A549 (cell line): Measurements from ENCODE around the gene KIFAP3. TPM values are rescaled to one million over a fixed set of nuclear protein-coding genes. Genes with fewer than 3 reads are reported as not detected.

Experiments used
- ATAC-seq, 2 experiments: fragments of 200-7000 bp in 1 of 2; fragments of >200 bp in 1 of 2; cut with Nextera tagmentation in 1 of 2; cut with Tn5 transposase in 1 of 2; 3 replicates each; pipeline versions ENCODE4 v1.8.0 to v1.9.1; 2018 to 2020; ENCODE audit warnings: mild to moderate bottlenecking in 1 of 2, moderate library complexity in 1 of 2
- CTCF ChIA-PET: fragments of 300-600 bp; sonication (Branson Sonifier 250); formaldehyde crosslinking; extraction: SDS; loops from one replicate; lab custom pipeline; 2021; ENCODE audit warnings: antibody characterized with exemption, inconsistent platforms; lab: Yijun Ruan, JAX
- POLR2A ChIA-PET: fragments of 350-600 bp; formaldehyde crosslinking; extraction: SDS; loops from one replicate; lab custom pipeline; 2021; ENCODE audit warnings: antibody characterized with exemption, inconsistent platforms; lab: Yijun Ruan, JAX
- DNase-seq, 2 experiments: peaks; one replicate each; pipeline versions ENCODE4 v3.0.0 to v3.0.0-alpha.2; 2011 to 2016; ENCODE audit warnings: low read depth in 1 of 2, low spot score in 1 of 2
- FAIRE-seq: peaks from 2 replicates; lab custom pipeline; 2011; peaks lifted over from hg19 to GRCh38; lab: Jason Lieb, UNC
- H3K27ac ChIP-seq, 2 experiments: fragments of >200 bp; sonication (Bioruptor Twin); formaldehyde crosslinking; 3 replicates each; pipeline ENCODE4 v1.5.1; 2016 to 2017
- H3K4me1 ChIP-seq: fragments of >200 bp; sonication (Bioruptor Twin); formaldehyde crosslinking; 3 replicates; pipeline ENCODE4 v1.6.1; 2016
- H3K4me2 ChIP-seq: fragments of >200 bp; sonication (Bioruptor Twin); formaldehyde crosslinking; 3 replicates; pipeline ENCODE4 v1.6.1; 2016
- H3K4me3 ChIP-seq: fragments of >200 bp; sonication (Bioruptor Twin); formaldehyde crosslinking; 3 replicates; pipeline ENCODE4 v1.5.1; 2016
- H3K9me3 ChIP-seq: fragments of >200 bp; sonication (Bioruptor Twin); formaldehyde crosslinking; 3 replicates; pipeline ENCODE4 v1.6.1; 2016
- BCL3 ChIP-seq: fragments of >200 bp; sonication (Bioruptor Twin); formaldehyde crosslinking; IDR thresholded peaks from 3 replicates; pipeline ENCODE4 v1.6.1; 2016
- CTCF ChIP-seq: fragments of >200 bp; sonication (Bioruptor Twin); formaldehyde crosslinking; IDR thresholded peaks from 3 replicates; pipeline ENCODE4 v1.5.1; 2016
- E2F6 ChIP-seq: IDR thresholded peaks from 2 replicates; pipeline ENCODE4 v1.6.1; 2012; ENCODE audit warnings: low read depth, borderline replicate concordance
- EHF ChIP-seq: fragments of 250-450 bp; sonication (Bioruptor Pico); IDR thresholded peaks from 2 replicates; pipeline ENCODE4 v1.5.0; 2020; ENCODE audit warnings: mild to moderate bottlenecking
- EP300 ChIP-seq, 2 experiments: fragments of >200 bp; sonication (Bioruptor Twin); formaldehyde crosslinking; IDR thresholded peaks; 2 replicates in 1 of 2; 3 replicates in 1 of 2; pipeline ENCODE4 v1.6.1; 2016 to 2017
- FOSL2 ChIP-seq, 2 experiments: fragments of 450-650 bp in 1 of 2; fragments of >200 bp in 1 of 2; sonication (Bioruptor Twin) in 1 of 2; formaldehyde crosslinking; IDR thresholded peaks; 2 replicates each; pipeline versions ENCODE4 v1.5.0 to v1.6.1; 2016 to 2020; ENCODE audit warnings: mild to moderate bottlenecking in 1 of 2, moderate library complexity in 1 of 2
- FOXS1 ChIP-seq: fragments of 250-450 bp; sonication (Bioruptor Pico); IDR thresholded peaks from 2 replicates; pipeline ENCODE4 v1.5.0; 2020; ENCODE audit warnings: mild to moderate bottlenecking, moderate library complexity
- GATA3 ChIP-seq: IDR thresholded peaks from 2 replicates; pipeline ENCODE4 v1.6.1; 2012; ENCODE audit warnings: borderline replicate concordance
- HOXB13 ChIP-seq: fragments of 250-450 bp; sonication (Bioruptor Pico); IDR thresholded peaks from 2 replicates; pipeline ENCODE4 v1.5.0; 2020; ENCODE audit warnings: low read depth, mild to moderate bottlenecking, moderate library complexity
- HOXB5 ChIP-seq: fragments of 250-450 bp; sonication (Bioruptor Pico); IDR thresholded peaks from 2 replicates; pipeline ENCODE4 v1.5.0; 2020; ENCODE audit warnings: mild to moderate bottlenecking, moderate library complexity
- JUN ChIP-seq, 2 experiments: fragments of >200 bp; sonication (Bioruptor Twin); formaldehyde crosslinking; IDR thresholded peaks; 2 replicates in 1 of 2; 3 replicates in 1 of 2; pipeline ENCODE4 v1.6.1; 2016 to 2017
- JUNB ChIP-seq: fragments of >200 bp; sonication (Bioruptor Twin); formaldehyde crosslinking; IDR thresholded peaks from 2 replicates; pipeline ENCODE4 v1.6.1; 2016
- MAX ChIP-seq: IDR thresholded peaks from 2 replicates; pipeline ENCODE4 v1.6.1; 2012
- MYC ChIP-seq: IDR thresholded peaks from 2 replicates; pipeline ENCODE4 v1.6.1; 2012; ENCODE audit warnings: mild to moderate bottlenecking, inconsistent platforms, low read length, improper control_type of control experiment, borderline replicate concordance
- PBX3 ChIP-seq: IDR thresholded peaks from 2 replicates; pipeline ENCODE4 v1.6.1; 2012
- PHF8 ChIP-seq: fragments of 200-600 bp; sonication (generic); IDR thresholded peaks from 2 replicates; pipeline ENCODE4 v1.6.1; 2016; ENCODE audit warnings: low read depth, mild to moderate bottlenecking, antibody characterized with exemption, moderate library complexity, borderline replicate concordance
- POLR2A ChIP-seq: IDR thresholded peaks from 2 replicates; pipeline ENCODE4 v1.6.1; 2012; ENCODE audit warnings: mild to moderate bottlenecking, low read length
- RFX5 ChIP-seq: fragments of 450-650 bp; IDR thresholded peaks from 2 replicates; pipeline ENCODE4 v1.7.1; 2014; ENCODE audit warnings: antibody characterized with exemption, mild to moderate bottlenecking, moderate library complexity
- TP53 ChIP-seq: fragments of 250-450 bp; sonication (Bioruptor Pico); IDR thresholded peaks from 2 replicates; pipeline ENCODE4 v1.5.0; 2021; ENCODE audit warnings: mild to moderate bottlenecking, moderate library complexity
- WGBS: methylation state at CpG from one replicate; pipeline ENCODE4 v1.1.6; 2017; ENCODE audit errors: missing lambda C conversion rate; 5-methylcytosine and 5-hydroxymethylcytosine counted together
- polyA plus RNA-seq, 4 experiments: library from polyadenylated mRNA; depleted of rRNA in 3 of 4; stranded (reverse); fragments of >200 nt; fragmentation: RNase III in 1 of 4; extraction: RNeasy Plus Mini Kit Qiagen cat#74134 plus additional on column Dnase treatment in 1 of 4; gene quantifications; 2 replicates in 3 of 4; 3 replicates in 1 of 4; pipeline ENCODE4 v1.2.3, GENCODE V29; 2011 to 2017

The KIFAP3 gene
- polyA plus RNA-seq, 2 of the 4 experiments (the other 2 are of a cell fraction): 11.7 to 19.0 TPM

- peak within 1 kb of the TSS; percentile 94 to 96 for H3K27ac ChIP-seq
- TF ChIP-seq PHF8 (peak; percentile 62), FOSL2 (IDR thresholded peaks at IDR 0.05) (no peak), FOSL2 (CRISPR knock-in tag; IDR thresholded peaks at IDR 0.05) (peak; percentile 63), E2F6 (peak; percentile 60), HOXB5 (0 out of 2 replicates have a peak, but pooled peaks have one; percentile 82), MYC (no peak), FOXS1 (CRISPR knock-in tag) (no peak), TP53 (CRISPR knock-in tag) (no peak), CTCF (no peak), PBX3 (0 out of 2 replicates have a peak, but pooled peaks have one; percentile 55), JUNB (no peak), RFX5 (peak; percentile 68; the same call in 1 of the 2 replicates), EP300 (IDR thresholded peaks at IDR 0.05) (no peak), MAX (peak; percentile 74), EHF (peak; percentile 31; the same call in 1 of the 2 replicates), BCL3 (peak; percentile 10; the same call in 1 of the 3 replicates), JUN (IDR thresholded peaks at IDR 0.05) (peak; percentile 80 to 87), GATA3 (peak; percentile 59), HOXB13 (peak; percentile 89), POLR2A (peak; percentile 79)
- TF ChIP-seq, all 56 proteins: peak for 13
- H3K4me2 ChIP-seq: peak within 1 kb of the TSS; percentile 76
- WGBS: under 1% methylated on average over 27 of the region's 52 CpGs
- peak within 1 kb of the TSS; percentile 99 for H3K4me3 ChIP-seq
- peaks cover 22% of the 10 kb centered on the region for H3K4me1 ChIP-seq
- ChIA-PET POLR2A (interaction anchor here (0.6 to 2.1 kb wide), 13 partner anchors 8 to 1036 kb away, joined by 3 to 8 read pairs (median 5); partner anchors contain the start of genes GORAB, KIFAP3, METTL18 and SLC19A2), CTCF (interaction anchor here (1.1 to 1.2 kb wide), 2 partner anchors 13 to 181 kb away, joined by 3 to 4 read pairs; partner anchors contain the start of gene KIFAP3)
- peak; percentile 96 to 98 for DNase-seq
- peak; percentile 94 to 98 for ATAC-seq
- H3K9me3 ChIP-seq: no peaks in the 10 kb centered on the region
- peak; percentile 86 for FAIRE-seq
These were observed 180.7 kb downstream of the KIFAP3 start, which contains the start of gene SCYL3 for GRCh38 chr1:169893645-169894423. SCYL3 (minus strand) TSS chr1:169893896; CDS start chr1:169888840, 5,056 bp downstream.
